ENCODE data around the gene FBXL15.
"Not testable (repeated sequence)": the region's sequence is repeated elsewhere in the genome, so short reads cannot be mapped to it uniquely, and the experiment has no call there.

Gene FBXL15

DNA sequence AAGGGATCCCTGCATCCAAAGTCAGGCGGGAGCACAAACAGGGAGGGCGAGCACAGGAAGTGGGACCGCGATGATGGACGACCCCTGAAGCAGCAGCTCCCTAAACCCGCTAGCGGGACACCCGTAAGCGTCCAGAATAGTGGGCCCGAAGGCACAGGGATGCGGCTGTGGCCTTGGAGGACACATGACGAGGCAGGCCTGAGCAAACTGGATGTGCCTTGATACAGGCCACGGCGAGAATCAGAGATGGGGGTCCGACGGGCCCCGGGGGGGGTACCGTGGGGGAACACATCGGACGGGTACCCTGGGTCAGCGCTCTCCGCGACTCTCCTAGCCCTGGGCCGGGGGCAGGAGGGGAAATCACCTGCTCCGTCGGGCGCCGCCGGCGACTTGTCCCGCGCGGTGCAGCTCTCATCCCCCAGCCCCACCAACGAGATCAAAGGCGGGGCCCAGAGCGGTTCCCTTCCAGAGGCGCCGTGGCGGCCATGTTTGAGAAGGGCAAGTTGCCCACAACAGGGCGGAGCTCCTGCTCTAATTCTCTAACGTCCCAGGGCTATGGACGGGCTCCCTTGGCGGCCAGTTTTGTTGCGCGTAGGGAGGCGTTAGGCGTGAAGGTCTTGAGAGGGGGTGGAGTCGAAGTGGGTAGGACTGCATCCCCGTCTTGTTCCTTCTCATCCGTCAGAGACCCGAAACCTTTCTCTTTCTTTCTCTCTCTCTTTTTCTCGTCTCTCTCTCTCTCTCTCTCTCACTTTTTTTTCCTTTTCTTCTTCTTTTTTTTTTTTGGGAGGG lies 11.7 kb downstream of the FBXL15 start, which contains the start of gene CUEDC2:
Gene CUEDC2 (minus strand): TSS at position 413 of the 789 bp plus-strand sequence. CDS start 7,386 bp downstream, outside the sequence.
- peak; percentile 89 for DNase-seq

GRCh38 chr10:102433619-102434046 lies 13.0 kb downstream of the FBXL15 start:
- DNase-seq = no peak

DNA sequence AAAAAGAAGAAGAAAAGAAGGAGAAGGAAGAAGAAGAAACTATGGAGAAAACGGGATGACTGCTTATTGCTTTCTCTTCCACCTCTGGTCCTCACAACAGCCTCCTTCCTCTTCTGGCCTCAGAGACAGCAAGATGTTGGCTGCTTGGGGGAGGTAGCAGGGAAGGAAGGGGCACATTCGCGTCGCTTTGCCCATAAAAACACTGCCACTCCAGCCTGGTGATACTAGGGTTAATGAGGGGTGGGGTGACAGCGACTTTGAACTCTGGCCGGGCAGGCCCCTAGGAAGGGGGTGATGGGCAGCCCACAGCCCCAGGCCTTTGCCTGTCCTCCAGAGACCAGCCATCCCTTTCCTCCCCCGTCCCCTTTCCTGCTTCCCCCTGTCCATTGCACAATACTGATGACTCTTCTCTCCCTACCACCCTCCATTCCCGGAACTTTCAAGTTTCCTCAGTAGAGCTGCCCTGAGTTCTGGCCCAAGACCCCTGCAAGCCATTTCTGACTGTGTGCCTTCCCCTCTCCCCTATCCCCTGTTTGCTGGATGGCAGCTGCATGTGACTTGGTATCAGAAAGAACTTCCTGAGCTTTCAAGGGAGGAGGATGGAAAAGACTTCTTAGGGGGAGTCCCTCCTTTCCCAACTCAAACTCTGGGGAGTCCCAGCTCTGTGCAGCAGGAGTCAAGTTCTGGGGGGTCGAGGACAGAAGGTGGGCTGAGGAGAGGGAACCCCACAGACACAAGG lies 13.9 kb downstream of the FBXL15 start:
- no peak for DNase-seq

GRCh38 chr10:102435133-102435497 lies 14.5 kb downstream of the FBXL15 start:
- DNase-seq = no peak

DNA sequence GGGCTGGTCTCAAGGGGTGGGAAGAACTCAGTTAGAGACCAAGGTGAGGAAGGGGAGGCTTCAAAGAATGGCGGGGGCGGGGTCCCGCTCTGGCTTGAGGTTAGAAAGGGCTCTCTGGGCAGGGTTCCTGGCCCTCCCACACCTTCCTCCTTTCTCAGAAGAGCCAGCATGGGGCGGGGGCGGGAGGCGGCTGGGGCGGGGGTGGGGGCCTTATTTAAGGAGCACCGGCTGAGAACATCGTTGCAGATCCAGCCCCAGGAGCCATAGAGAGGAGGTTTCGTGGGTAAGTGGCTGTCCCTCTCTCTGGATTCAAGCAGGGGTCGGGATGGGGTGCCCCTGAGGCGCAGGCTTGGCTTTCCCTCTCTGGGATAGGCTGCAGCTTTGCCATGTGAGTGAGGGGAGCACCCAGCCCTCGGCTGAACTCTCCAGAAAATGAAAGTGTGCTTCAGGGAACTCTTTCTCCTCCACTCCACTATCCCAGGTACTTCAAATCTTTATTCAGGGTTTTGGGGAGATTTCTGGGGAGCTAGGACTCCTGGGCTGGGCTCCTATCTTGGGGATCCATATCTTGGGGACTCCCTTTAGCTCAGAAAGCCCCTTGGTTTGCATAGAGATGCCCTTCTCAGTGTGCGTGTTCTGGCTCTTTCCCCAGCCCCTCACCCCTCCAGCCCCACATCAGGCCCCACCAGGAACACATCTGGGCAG lies 15.0 kb downstream of the FBXL15 start:
- DNase-seq = no peak

DNA sequence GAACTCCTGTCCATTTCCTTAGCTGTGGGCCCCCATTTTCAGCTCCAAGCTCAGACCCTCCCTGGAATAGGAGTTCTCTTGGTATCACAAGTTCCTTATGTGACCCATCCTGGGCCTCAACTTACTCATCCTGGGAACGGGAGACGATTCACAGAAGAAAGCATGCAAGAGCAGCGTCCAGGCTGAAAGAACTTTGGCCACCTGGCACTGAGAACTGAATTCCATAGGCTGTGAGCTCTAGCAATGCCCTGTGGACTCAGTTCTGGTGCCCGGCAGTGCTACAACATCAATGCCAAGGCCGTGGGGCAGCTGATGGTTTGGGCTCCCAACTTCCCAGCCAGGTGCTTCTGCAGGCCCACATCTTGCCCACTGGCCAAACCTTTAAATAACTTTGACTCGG lies 15.7 kb downstream of the FBXL15 start:
- DNase-seq = no peak

DNA sequence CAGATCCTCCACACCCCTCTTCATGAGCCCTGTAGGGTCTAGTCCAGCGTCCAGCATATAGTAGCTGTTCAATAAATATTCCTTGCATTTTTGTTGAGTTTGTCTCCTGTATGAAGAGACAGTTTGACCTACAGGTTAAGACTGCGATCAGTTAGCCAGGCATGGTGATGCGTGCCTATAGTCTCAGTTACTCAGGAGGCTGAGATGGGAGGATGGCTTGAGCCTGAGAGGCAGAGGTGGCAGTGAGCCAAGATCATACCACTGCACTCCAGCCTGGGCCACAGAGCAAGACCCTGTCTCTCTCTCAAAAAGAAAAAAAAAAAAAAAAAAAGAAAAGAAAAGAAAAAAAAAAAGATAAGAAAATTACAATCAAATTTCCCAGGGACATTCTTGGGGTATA lies 16.9 kb downstream of the FBXL15 start:
- DNase-seq = no peak

DNA sequence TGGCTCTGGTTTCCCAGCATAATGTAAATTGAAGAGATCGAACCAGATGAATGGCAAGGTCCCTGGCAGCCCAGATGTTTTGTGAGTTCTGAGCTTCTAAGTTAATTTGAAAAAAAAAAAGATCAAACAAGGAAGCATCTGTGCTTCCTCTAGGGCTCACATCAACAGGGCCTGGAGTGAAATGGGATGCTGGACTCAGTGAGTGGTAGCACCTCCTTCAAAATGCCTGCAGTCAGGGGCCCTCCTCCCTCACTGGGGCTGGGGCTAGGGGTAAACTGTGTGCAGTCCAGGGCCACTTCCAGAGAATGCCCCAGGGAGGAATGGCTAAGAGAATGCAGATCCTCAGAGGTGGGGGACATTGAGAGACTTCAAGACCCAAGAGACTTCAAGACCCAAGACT lies 17.7 kb downstream of the FBXL15 start:
- no peak for DNase-seq

GRCh38 chr10:102444851-102445250 lies 24.2 kb downstream of the FBXL15 start:
- no peak for DNase-seq

- peak; percentile 78 for DNase-seq
Measured at GRCh38 chr10:102449321-102450123, 28.9 kb downstream of the FBXL15 start.

GRCh38 chr10:102450124-102450373 lies 29.4 kb downstream of the FBXL15 start:
- no peak for DNase-seq

DNA sequence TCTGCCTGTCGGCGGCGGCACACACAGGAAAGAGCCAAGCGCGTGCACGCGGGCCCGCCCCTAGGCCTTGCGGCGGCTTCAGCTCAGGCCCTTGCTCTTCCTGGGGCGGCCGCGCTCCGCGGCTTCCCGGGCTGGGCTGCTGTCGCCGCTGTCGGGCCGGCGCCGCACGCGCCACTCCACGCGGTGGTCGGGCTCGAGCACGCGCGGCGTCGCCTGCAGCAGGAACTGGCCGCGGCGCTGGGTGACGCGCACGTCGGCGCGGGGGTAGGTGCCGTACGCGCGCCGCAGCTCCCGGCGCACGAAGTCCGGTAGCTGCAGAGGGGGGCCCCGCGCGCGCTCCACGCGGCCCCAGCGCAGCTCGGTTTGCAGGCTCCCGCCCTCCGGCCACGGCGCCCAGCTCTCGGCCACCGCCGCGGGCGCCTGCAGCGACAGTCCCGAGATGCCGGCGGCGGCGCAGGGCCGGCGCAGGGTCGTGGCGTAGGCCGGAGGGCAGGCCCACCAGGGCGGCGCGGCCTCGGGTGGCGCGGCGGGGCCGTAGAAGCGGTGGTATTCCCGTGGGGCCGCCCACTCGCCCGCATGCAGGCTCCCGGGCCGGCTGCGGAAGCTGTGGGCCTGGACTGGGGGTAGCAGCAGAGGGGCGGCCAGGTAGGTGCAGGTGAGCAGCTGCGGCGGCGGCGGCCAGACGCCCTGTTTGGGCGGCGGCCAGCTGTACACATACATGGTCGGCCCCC lies 29.9 kb downstream of the FBXL15 start:
- DNase-seq = peak; percentile 83

DNA sequence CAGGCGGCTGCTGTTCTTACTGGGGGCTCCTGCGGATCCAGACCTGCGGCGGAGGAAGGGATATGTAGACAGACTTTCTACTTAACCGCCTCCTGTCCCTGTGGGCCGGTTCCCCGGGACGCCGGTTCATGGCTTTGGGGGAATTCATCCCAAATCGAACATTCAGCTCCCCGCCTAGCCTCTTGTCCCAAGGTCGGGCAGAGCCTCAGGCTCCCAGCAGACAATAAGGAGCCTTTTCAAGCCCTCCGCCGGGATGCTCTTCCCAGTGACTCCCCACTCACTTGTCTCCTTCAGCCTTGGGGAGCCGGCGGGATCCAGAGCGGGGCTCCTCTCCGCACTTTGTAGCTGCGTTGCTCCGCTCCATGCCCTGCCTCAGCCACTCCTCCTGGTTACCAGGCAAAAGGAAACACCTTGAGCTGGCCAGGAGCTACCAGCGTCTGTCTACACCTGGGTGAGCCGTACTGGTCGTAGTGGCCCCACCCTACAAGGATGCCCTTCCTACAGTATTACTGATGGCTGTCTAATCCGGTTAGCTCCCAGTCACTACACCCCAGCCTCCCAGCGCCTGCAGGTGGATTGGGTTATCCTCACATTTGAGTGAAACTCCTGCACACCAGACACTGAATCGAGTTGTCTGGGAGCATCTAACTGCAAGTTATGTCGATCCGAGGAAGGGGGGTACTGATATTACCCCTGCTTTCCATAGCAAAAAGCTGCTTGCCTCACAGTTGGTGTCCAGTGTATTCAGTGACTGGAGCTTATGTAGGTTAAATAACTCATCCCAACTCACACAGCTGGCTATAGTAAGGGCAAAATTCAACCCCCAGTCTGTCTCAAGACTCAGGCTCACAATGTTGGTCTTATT lies 30.7 kb downstream of the FBXL15 start, which contains the start of gene C10orf95:
Gene C10orf95 (minus strand): TSS at position 439 of the 865 bp plus-strand sequence. CDS start 450 bp downstream, outside the sequence.
- no peak for DNase-seq

GRCh38 chr10:102452672-102453340 lies 32.2 kb downstream of the FBXL15 start:
- no peak for DNase-seq

DNA sequence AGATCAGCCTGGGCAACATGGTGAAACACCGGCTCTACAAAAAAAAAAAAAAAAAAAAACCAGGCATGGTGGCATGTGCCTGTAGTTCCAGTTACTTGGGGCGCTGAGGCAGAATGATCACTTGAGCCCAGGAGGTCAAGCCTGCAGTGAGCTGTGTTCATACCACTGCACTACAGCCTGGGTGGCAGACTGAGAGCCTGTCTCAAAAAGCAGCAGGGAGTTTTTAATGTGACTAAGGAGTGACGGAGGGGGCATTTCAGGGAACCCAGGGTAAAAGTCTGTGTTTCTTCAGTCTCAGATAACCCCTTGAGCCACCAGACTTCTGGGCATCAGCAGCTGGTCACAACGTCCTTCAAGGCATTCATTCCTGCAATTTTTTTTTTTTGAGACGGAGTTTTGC lies 32.9 kb downstream of the FBXL15 start:
- DNase-seq = no peak

DNA sequence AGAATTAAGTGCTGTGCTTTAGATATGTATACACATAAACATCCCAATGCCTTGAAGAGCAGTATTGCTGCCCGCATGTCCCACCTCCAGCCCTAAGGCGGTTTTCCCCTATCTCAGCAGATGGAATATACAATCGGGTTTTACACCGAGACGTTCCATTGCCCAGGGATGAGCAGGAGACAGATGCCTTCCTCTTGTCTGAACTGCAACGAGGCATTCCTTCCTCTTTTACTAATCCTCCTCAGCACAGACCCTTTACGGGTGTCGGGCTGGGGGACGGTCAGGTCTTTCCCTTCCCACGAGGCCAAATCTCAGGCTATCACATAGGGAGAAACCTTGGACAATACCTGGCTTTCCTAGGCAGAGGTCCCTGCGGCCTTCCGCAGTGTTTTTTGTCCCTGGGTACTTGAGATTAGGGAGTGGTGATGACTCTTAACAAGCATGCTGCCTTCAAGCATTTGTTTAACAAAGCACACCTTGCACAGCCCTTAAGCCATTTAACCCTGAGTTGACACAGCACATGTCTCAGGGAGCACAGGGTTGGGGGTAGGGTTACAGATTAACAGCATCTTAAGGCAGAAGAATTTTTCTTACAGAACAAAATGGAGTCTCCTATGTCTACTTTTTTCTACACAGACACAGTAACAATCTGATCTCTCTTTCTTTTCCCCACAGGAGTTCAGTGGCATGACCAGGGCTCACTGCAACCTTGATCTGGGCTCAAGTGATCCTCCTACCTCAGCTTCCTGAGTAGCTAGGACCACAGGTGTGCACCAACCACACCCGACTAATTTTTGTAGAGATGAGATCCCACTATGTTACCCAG lies 34.2 kb downstream of the FBXL15 start:
- DNase-seq = not testable (repeated sequence)

GRCh38 chr10:102455893-102456471 lies 35.3 kb downstream of the FBXL15 start:
- DNase-seq = no peak

DNA sequence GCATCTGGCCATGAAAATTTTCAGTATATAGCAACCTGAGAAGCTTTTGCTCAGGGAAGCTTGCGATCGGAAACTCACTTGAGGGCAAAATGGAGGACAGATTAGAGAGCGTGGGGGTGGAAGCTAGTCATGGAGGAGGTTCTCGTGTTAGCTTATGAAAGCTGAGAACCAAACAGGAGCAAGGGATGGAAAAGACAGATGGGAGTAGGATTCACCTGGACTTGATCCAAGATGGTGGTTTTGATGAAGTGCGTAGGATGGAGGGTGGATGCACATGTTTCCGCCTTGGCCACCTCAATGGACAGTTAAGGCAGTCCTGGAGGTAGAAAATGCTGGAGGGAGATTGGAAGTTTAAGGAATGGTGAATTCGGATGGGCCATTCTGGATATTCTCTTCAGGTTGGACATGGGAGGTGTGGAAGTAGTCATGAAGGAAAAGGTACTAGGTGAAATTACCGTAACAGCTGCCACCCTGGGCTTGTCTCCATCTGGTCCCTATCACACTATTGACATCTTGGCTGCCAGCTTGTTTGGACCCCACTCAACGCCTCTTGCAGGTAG lies 37.0 kb downstream of the FBXL15 start:
- DNase-seq = no peak

DNA sequence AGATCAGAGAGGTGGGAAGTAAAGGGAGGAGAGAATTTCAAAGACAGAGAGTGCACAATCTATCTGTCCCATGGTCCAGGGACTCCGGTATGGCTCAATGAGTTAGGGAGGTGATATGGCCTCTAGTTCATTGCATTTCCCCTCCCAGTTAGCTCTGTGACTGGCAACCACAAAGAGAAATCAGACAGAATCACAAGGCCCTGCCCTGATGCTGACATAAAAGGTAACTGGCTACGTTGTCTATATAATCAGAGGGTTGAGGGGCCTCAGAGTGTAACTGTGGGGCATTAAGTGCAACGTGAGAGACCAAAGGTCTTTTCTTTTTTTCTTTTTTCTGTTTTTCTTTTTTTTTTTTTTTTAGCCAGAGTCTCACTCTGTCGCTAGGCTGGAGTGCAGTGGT lies 38.0 kb downstream of the FBXL15 start:
- no peak for DNase-seq

Data from activated CD4-positive, alpha-beta T cell treated with anti-CD3 and anti-CD28 coated beads for 1 hour (primary cell).